ENCODE data around the gene NFIA.
A peak's percentile ranks its signal among the peaks of the same experiment; 100 is the strongest.

Gene NFIA

GRCh38 chr1:61149010-61149860, 66.9 kb downstream of the NFIA start:
- Histone ChIP-seq H3K27me3 (ENCODE audit: insufficient read depth, low read length) (no peaks in the 10 kb centered on the region), H3K27ac (ENCODE audit: low read depth, low read length) (no peak overlapping the region), H3K9ac (ENCODE audit: low read depth, low read length) (no peak overlapping the region), H3K9me3 (ENCODE audit: insufficient read depth, low read depth, low read length) (no peaks in the 10 kb centered on the region), H3K4me3 (ENCODE audit: low read length) (no peak overlapping the region), H3K36me3 (ENCODE audit: insufficient read depth, low read length) (no peaks in the 10 kb centered on the region), H3K4me1 (ENCODE audit: insufficient read depth, low read length) (peaks cover 27% of the 10 kb centered on the region)
- WGBS = no CpG with 5 or more reads among the region's 1 CpG

- no peaks in the 10 kb centered on the region for H3K36me3 ChIP-seq (ENCODE audit: insufficient read depth, low read length)
- peaks cover 28% of the 10 kb centered on the region for H3K4me1 ChIP-seq (ENCODE audit: insufficient read depth, low read length)
- no peak overlapping the region for H3K27ac ChIP-seq (ENCODE audit: low read depth, low read length)
- no peak overlapping the region for H3K9ac ChIP-seq (ENCODE audit: low read depth, low read length)
- no peak overlapping the region for H3K4me3 ChIP-seq (ENCODE audit: low read length)
- no peaks in the 10 kb centered on the region for H3K27me3 ChIP-seq (ENCODE audit: insufficient read depth, low read length)
- 97% methylated on average over 3 of the region's 4 CpGs for WGBS
- H3K9me3 ChIP-seq (ENCODE audit: insufficient read depth, low read depth, low read length) = no peaks in the 10 kb centered on the region
Measured at GRCh38 chr1:61151565-61151964, 69.2 kb downstream of the NFIA start.

- H3K4me3 ChIP-seq (ENCODE audit: low read length) = no peak overlapping the region
- WGBS = 96% methylated on average over 3 of the region's 3 CpGs
- H3K27ac ChIP-seq (ENCODE audit: low read depth, low read length) = no peak overlapping the region
- H3K36me3 ChIP-seq (ENCODE audit: insufficient read depth, low read length) = no peaks in the 10 kb centered on the region
- no peaks in the 10 kb centered on the region for H3K27me3 ChIP-seq (ENCODE audit: insufficient read depth, low read length)
- H3K4me1 ChIP-seq (ENCODE audit: insufficient read depth, low read length) = peaks cover 33% of the 10 kb centered on the region
- H3K9ac ChIP-seq (ENCODE audit: low read depth, low read length) = no peak overlapping the region
- no peaks in the 10 kb centered on the region for H3K9me3 ChIP-seq (ENCODE audit: insufficient read depth, low read depth, low read length)
Measured at GRCh38 chr1:61152066-61152465, 69.7 kb downstream of the NFIA start.

- Histone ChIP-seq H3K9ac (ENCODE audit: low read depth, low read length) (no peak overlapping the region), H3K27ac (ENCODE audit: low read depth, low read length) (no peak overlapping the region), H3K27me3 (ENCODE audit: insufficient read depth, low read length) (no peaks in the 10 kb centered on the region), H3K4me3 (ENCODE audit: low read length) (no peak overlapping the region), H3K36me3 (ENCODE audit: insufficient read depth, low read length) (no peaks in the 10 kb centered on the region), H3K4me1 (ENCODE audit: insufficient read depth, low read length) (peaks cover 39% of the 10 kb centered on the region), H3K9me3 (ENCODE audit: insufficient read depth, low read depth, low read length) (no peaks in the 10 kb centered on the region)
Measured at GRCh38 chr1:61152469-61153105, 70.2 kb downstream of the NFIA start.

- H3K27ac ChIP-seq (ENCODE audit: low read depth, low read length) = no peak overlapping the region
Measured at GRCh38 chr1:61156576-61157467, 74.5 kb downstream of the NFIA start.

GRCh38 chr1:61157468-61157987, 75.2 kb downstream of the NFIA start:
- no peak overlapping the region for H3K4me3 ChIP-seq (ENCODE audit: low read length)

More at GRCh38 chr1:61156576-61157467, 74.5 kb downstream of the NFIA start:
- WGBS = 86% methylated on average over 3 of the region's 4 CpGs
- Histone ChIP-seq H3K27me3 (ENCODE audit: insufficient read depth, low read length) (no peaks in the 10 kb centered on the region), H3K4me3 (ENCODE audit: low read length) (no peak overlapping the region), H3K4me1 (ENCODE audit: insufficient read depth, low read length) (peaks cover 38% of the 10 kb centered on the region), H3K36me3 (ENCODE audit: insufficient read depth, low read length) (no peaks in the 10 kb centered on the region), H3K9ac (ENCODE audit: low read depth, low read length) (no peak overlapping the region), H3K9me3 (ENCODE audit: insufficient read depth, low read depth, low read length) (no peaks in the 10 kb centered on the region)

GRCh38 chr1:61158591-61158990, 76.2 kb downstream of the NFIA start:
- Histone ChIP-seq H3K27ac (ENCODE audit: low read depth, low read length) (no peak overlapping the region), H3K36me3 (ENCODE audit: insufficient read depth, low read length) (no peaks in the 10 kb centered on the region), H3K9ac (ENCODE audit: low read depth, low read length) (no peak overlapping the region), H3K4me3 (ENCODE audit: low read length) (no peak overlapping the region), H3K9me3 (ENCODE audit: insufficient read depth, low read depth, low read length) (no peaks in the 10 kb centered on the region), H3K4me1 (ENCODE audit: insufficient read depth, low read length) (peaks cover 23% of the 10 kb centered on the region), H3K27me3 (ENCODE audit: insufficient read depth, low read length) (no peaks in the 10 kb centered on the region)
- WGBS = 91% methylated on average over 3 of the region's 3 CpGs

More at GRCh38 chr1:61157468-61157987, 75.2 kb downstream of the NFIA start:
- H3K4me1 ChIP-seq (ENCODE audit: insufficient read depth, low read length) = peaks cover 31% of the 10 kb centered on the region
- no peaks in the 10 kb centered on the region for H3K36me3 ChIP-seq (ENCODE audit: insufficient read depth, low read length)
- no peak overlapping the region for H3K9ac ChIP-seq (ENCODE audit: low read depth, low read length)
- no peaks in the 10 kb centered on the region for H3K27me3 ChIP-seq (ENCODE audit: insufficient read depth, low read length)
- no peaks in the 10 kb centered on the region for H3K9me3 ChIP-seq (ENCODE audit: insufficient read depth, low read depth, low read length)
- WGBS = 56% methylated on average over 3 of the region's 3 CpGs
- H3K27ac ChIP-seq (ENCODE audit: low read depth, low read length) = peak overlapping the region; percentile 15; the same call in 1 of the 2 replicates

- Histone ChIP-seq H3K4me1 (ENCODE audit: insufficient read depth, low read length) (peaks cover 20% of the 10 kb centered on the region), H3K27me3 (ENCODE audit: insufficient read depth, low read length) (no peaks in the 10 kb centered on the region)
Measured at GRCh38 chr1:61160526-61160925, 78.2 kb downstream of the NFIA start.

GRCh38 chr1:61162520-61163258, 80.3 kb downstream of the NFIA start:
- no peak overlapping the region for H3K9ac ChIP-seq (ENCODE audit: low read depth, low read length)

More at GRCh38 chr1:61160526-61160925, 78.2 kb downstream of the NFIA start:
- Histone ChIP-seq H3K27ac (ENCODE audit: low read depth, low read length) (no peak overlapping the region), H3K4me3 (ENCODE audit: low read length) (no peak overlapping the region), H3K9ac (ENCODE audit: low read depth, low read length) (no peak overlapping the region), H3K9me3 (ENCODE audit: insufficient read depth, low read depth, low read length) (no peaks in the 10 kb centered on the region), H3K36me3 (ENCODE audit: insufficient read depth, low read length) (no peaks in the 10 kb centered on the region)
- WGBS = 94% methylated on average over 4 of the region's 4 CpGs

GRCh38 chr1:61163355-61163754, 81.0 kb downstream of the NFIA start:
- Histone ChIP-seq H3K4me1 (ENCODE audit: insufficient read depth, low read length) (peaks cover 2% of the 10 kb centered on the region; the same call in 1 of the 2 replicates), H3K4me3 (ENCODE audit: low read length) (no peak overlapping the region), H3K27ac (ENCODE audit: low read depth, low read length) (no peak overlapping the region), H3K9ac (ENCODE audit: low read depth, low read length) (no peak overlapping the region), H3K9me3 (ENCODE audit: insufficient read depth, low read depth, low read length) (no peaks in the 10 kb centered on the region), H3K27me3 (ENCODE audit: insufficient read depth, low read length) (no peaks in the 10 kb centered on the region), H3K36me3 (ENCODE audit: insufficient read depth, low read length) (no peaks in the 10 kb centered on the region)
- WGBS = 82% methylated on average over 1 of the region's 1 CpG

More at GRCh38 chr1:61162520-61163258, 80.3 kb downstream of the NFIA start:
- Histone ChIP-seq H3K36me3 (ENCODE audit: insufficient read depth, low read length) (no peaks in the 10 kb centered on the region), H3K4me3 (ENCODE audit: low read length) (no peak overlapping the region), H3K4me1 (ENCODE audit: insufficient read depth, low read length) (peaks cover 8% of the 10 kb centered on the region), H3K27me3 (ENCODE audit: insufficient read depth, low read length) (no peaks in the 10 kb centered on the region), H3K27ac (ENCODE audit: low read depth, low read length) (no peak overlapping the region), H3K9me3 (ENCODE audit: insufficient read depth, low read depth, low read length) (no peaks in the 10 kb centered on the region)
- 90% methylated on average over 3 of the region's 4 CpGs for WGBS

Data from HUES64 (cell line).